Sigmoid colon (tissue), 7 donors: ENCODE results near the gene ARL4D. TPM values are rescaled to one million over a fixed set of nuclear protein-coding genes. Genes with fewer than 3 reads are reported as not detected.
"Not testable (repeated sequence)": the region's sequence is repeated elsewhere in the genome, so short reads cannot be mapped to it uniquely, and the experiment has no call there.

Source experiments
- DNase-seq: peaks from one replicate; pipeline ENCODE4 v3.0.0-alpha.2; 2019
- H3K27ac ChIP-seq, 4 donors: fragments of 200-600 bp; sonication (generic); one replicate each; pipeline ENCODE4 v1.5.1; 2016 to 2019; ENCODE audit warnings: mild to moderate bottlenecking in 1 of 4
- H3K27me3 ChIP-seq, 3 donors: fragments of 200-600 bp; sonication (generic); one replicate each; pipeline ENCODE4 v1.5.1; 2019; ENCODE audit warnings: mild to moderate bottlenecking in 1 of 3
- H3K36me3 ChIP-seq, 4 donors: fragments of 200-600 bp; sonication (generic); one replicate each; pipeline ENCODE4 v1.5.1; 2016 to 2019
- H3K4me1 ChIP-seq, 4 donors: fragments of 200-600 bp; sonication (generic); one replicate each; pipeline ENCODE4 v1.5.1; 2017 to 2019
- H3K4me3 ChIP-seq, 4 donors: fragments of 200-600 bp; sonication (generic); one replicate each; pipeline ENCODE4 v1.5.1; 2017 to 2019; ENCODE audit warnings: mild to moderate bottlenecking in 2 of 4, moderate library complexity in 1 of 4
- H3K9me3 ChIP-seq, 4 donors: fragments of 200-600 bp in 3 of 4; sonication (generic) in 3 of 4; one replicate each; pipeline versions ENCODE4 v1.5.1 to v1.6.1; 2013 to 2019
- CTCF ChIP-seq, 4 experiments: fragments of 450-650 bp in 3 of 4; fragments of 200-600 bp in 1 of 4; IDR thresholded peaks; one replicate each; pipeline ENCODE4 v1.5.1; 2016 to 2019; ENCODE audit warnings: antibody characterized with exemption in 4 of 4, mild to moderate bottlenecking in 3 of 4, moderate library complexity in 2 of 4
- EP300 ChIP-seq, 4 donors: sonication (generic); formaldehyde crosslinking; IDR thresholded peaks; one replicate each; pipeline ENCODE4 v1.6.1; 2017; ENCODE audit warnings: antibody characterized with exemption in 4 of 4
- POLR2A ChIP-seq, 2 donors: fragments of 450-650 bp; IDR thresholded peaks; one replicate each; pipeline ENCODE4 v1.6.1; 2016; ENCODE audit warnings: antibody characterized with exemption in 2 of 2, mild to moderate bottlenecking in 2 of 2, moderate library complexity in 2 of 2
- POLR2AphosphoS5 ChIP-seq, 4 donors: sonication (generic); formaldehyde crosslinking; IDR thresholded peaks; one replicate each; pipeline ENCODE4 v1.6.1; 2017; ENCODE audit warnings: antibody characterized with exemption in 4 of 4
- WGBS, 2 donors: extraction: QIAGEN DNeasy Blood & Tissue Kit; methylation state at CpG; one replicate each; pipeline ENCODE4 v1.1.7; 2013; 5-methylcytosine and 5-hydroxymethylcytosine counted together
- intact Hi-C: fragments of 100-400 bp; cut with DNase I; formaldehyde crosslinking; loops from one replicate; pipeline ENCODE4 v1.15.1; 2023
- polyA plus RNA-seq, 3 donors: library from polyadenylated mRNA; stranded (reverse); fragments of 200-250 nt; gene quantifications; one replicate each; pipeline ENCODE4 v1.2.3, GENCODE V29; 2013
- total RNA-seq, 4 donors: library from RNA; depleted of rRNA; stranded (reverse); fragments of >200 nt; gene quantifications; one replicate each; pipeline ENCODE4 v1.1.0, GENCODE V29; 2016
- donor health status: healthy with polysubstance abuse.
- donor health status: Bipolar disorder and iron deficiency.
- donor health status: healthy.

Gene ARL4D
- total and polyA plus RNA-seq, 7 donors = 1.4 to 52.1 (median 18.6) TPM

GRCh38 chr17:43412166-43412565 lies 13.4 kb downstream of the ARL4D start:
- intact Hi-C loops = no loop called here
- H3K4me1 ChIP-seq = peaks cover 0 to 42% (median 35%) of the 10 kb centered on the region in 4 donors
- no peak overlapping the region for H3K4me3 ChIP-seq
- DNase-seq = no peak
- H3K27ac ChIP-seq = peak overlapping the region in 2 of 4 donors; percentile 56 to 81
- H3K36me3 ChIP-seq = no peaks in the 10 kb centered on the region
- 93 to 97% methylated on average over 1 of the region's 1 CpG for WGBS, 2 donors
- TF ChIP-seq POLR2A (IDR thresholded peaks at IDR 0.05) (no peak), POLR2AphosphoS5 (IDR thresholded peaks at IDR 0.05) (no peak), CTCF (IDR thresholded peaks at IDR 0.05) (no peak), EP300 (IDR thresholded peaks at IDR 0.05) (no peak)
- H3K27me3 ChIP-seq = no peaks in the 10 kb centered on the region
- H3K9me3 ChIP-seq = no peaks in the 10 kb centered on the region

GRCh38 chr17:43416998-43417890 lies 18.5 kb downstream of the ARL4D start:
- intact Hi-C loops = loop anchor here (2.0 kb wide), 1 partner anchor 16 kb away; no protein-coding TSS in a partner anchor
- H3K27ac ChIP-seq = peak overlapping the region; percentile 86 to 94 (median 90)
- TF ChIP-seq EP300 (IDR thresholded peaks at IDR 0.05) = peak in 1 of 4 donors; percentile 37
- TF ChIP-seq POLR2A (IDR thresholded peaks at IDR 0.05) = peak in 1 of 2 donors; percentile 20
- TF ChIP-seq POLR2AphosphoS5 (IDR thresholded peaks at IDR 0.05) = peak; percentile 55 to 81 (median 71)
- no peak for TF ChIP-seq CTCF (IDR thresholded peaks at IDR 0.05)
- no peaks in the 10 kb centered on the region for H3K9me3 ChIP-seq
- no peaks in the 10 kb centered on the region for H3K36me3 ChIP-seq
- peak; percentile 94 for DNase-seq
- H3K4me3 ChIP-seq = peak overlapping the region in 2 of 4 donors; percentile 0 to 1
- H3K27me3 ChIP-seq = no peaks in the 10 kb centered on the region
- peaks cover 0 to 43% (median 39%) of the 10 kb centered on the region in 4 donors for H3K4me1 ChIP-seq
- 11 to 47% methylated on average over 13 of the region's 13 CpGs for WGBS, 2 donors

GRCh38 chr17:43418441-43419374 lies 19.9 kb downstream of the ARL4D start:
- 64 to 84% methylated on average over 18 of the region's 18 CpGs for WGBS, 2 donors
- intact Hi-C loops = loop anchor here (2.0 kb wide), 1 partner anchor 64 kb away; the partner anchor contains the start of gene DHX8
- Histone ChIP-seq H3K27ac (peak overlapping the region; percentile 86 to 94 (median 90)), H3K4me1 (peaks cover 0 to 41% (median 38%) of the 10 kb centered on the region in 4 donors), H3K4me3 (no peak overlapping the region), H3K27me3 (no peaks in the 10 kb centered on the region), H3K36me3 (no peaks in the 10 kb centered on the region), H3K9me3 (no peaks in the 10 kb centered on the region)
- TF ChIP-seq POLR2AphosphoS5 (IDR thresholded peaks at IDR 0.05) (peak; percentile 79 to 90 (median 89)), CTCF (IDR thresholded peaks at IDR 0.05) (no peak), POLR2A (IDR thresholded peaks at IDR 0.05) (peak; percentile 32 to 59)
- DNase-seq = peak; percentile 92

GRCh38 chr17:43419375-43419882 lies 20.6 kb downstream of the ARL4D start:
- DNase-seq, H3K27me3 ChIP-seq, H3K9me3 ChIP-seq, H3K4me3 ChIP-seq, H3K36me3 ChIP-seq: not testable (repeated sequence)
- intact Hi-C loops = loop anchor here (2.0 kb wide), 1 partner anchor 63 kb away; the partner anchor contains the start of gene DHX8
- peak overlapping the region; percentile 86 to 94 (median 90) for H3K27ac ChIP-seq
- H3K4me1 ChIP-seq = peaks cover 0 to 41% (median 38%) of the 10 kb centered on the region in 4 donors
- whole genome bisulfite sequencing, 2 donors = 94 to 96% methylated on average over 17 of the region's 17 CpGs
